DMS 273 (cell line): ENCODE results near the gene RPS29.
"Not testable (repeated sequence)": the region's sequence is repeated elsewhere in the genome, so short reads cannot be mapped to it uniquely, and the experiment has no call there.

Source experiments
- DNase-seq: peaks from one replicate; lab custom pipeline; 2025; ENCODE audit not compliant: unreplicated experiment; lab: John Stamatoyannopoulos, UW

RPS29 gene

GRCh38 chr14:49585803-49586672 lies at the start of gene RPS29:
Gene RPS29, minus strand, starts transcription at chr14:49586380. Its CDS starts 34 bp downstream, at chr14:49586346.
- DNase-seq: peak; percentile 99

GRCh38 chr14:49634547-49635334 lies 48.6 kb upstream of the RPS29 start, which contains the start of gene DNAAF2:
Gene DNAAF2, minus strand, starts transcription at chr14:49635244. Its CDS starts 95 bp downstream, at chr14:49635149.
- DNase-seq: peak; percentile 89

GRCh38 chr14:49633640-49634546 lies 47.7 kb upstream of the RPS29 start:
- DNase-seq: peak; percentile 97

- no peak for DNase-seq
Observed at GRCh38 chr14:49623941-49624839, 38.0 kb upstream of the RPS29 start.

- no peak for DNase-seq
Observed at GRCh38 chr14:49623387-49623786, 37.2 kb upstream of the RPS29 start.

GRCh38 chr14:49622022-49622607 lies 35.9 kb upstream of the RPS29 start:
- peak; percentile 31 for DNase-seq

GRCh38 chr14:49621114-49621881 lies 35.1 kb upstream of the RPS29 start:
- peak; percentile 87 for DNase-seq

- DNase-seq: peak; percentile 99
Observed at GRCh38 chr14:49620182-49621113, 34.3 kb upstream of the RPS29 start, which contains the start of the genes MGAT2 and RPL36AL. Gene MGAT2, plus strand, starts transcription at chr14:49620799. Its CDS starts 470 bp downstream, at chr14:49621269. Gene RPL36AL, minus strand, starts transcription at chr14:49620626. Its CDS starts 1,522 bp downstream, at chr14:49619104.

- no peak for DNase-seq
Observed at GRCh38 chr14:49619730-49620129, 33.5 kb upstream of the RPS29 start.

GRCh38 chr14:49619273-49619672 lies 33.1 kb upstream of the RPS29 start:
- not testable (repeated sequence) for DNase-seq

- DNase-seq: no peak
Observed at GRCh38 chr14:49617852-49618519, 31.8 kb upstream of the RPS29 start.

GRCh38 chr14:49615776-49616175 lies 29.6 kb upstream of the RPS29 start:
- peak; percentile 61 for DNase-seq

- DNase-seq: no peak
Observed at GRCh38 chr14:49614196-49614595, 28.0 kb upstream of the RPS29 start.

GRCh38 chr14:49612671-49613070 lies 26.5 kb upstream of the RPS29 start:
- no peak for DNase-seq

- no peak for DNase-seq
Observed at GRCh38 chr14:49612251-49612650, 26.1 kb upstream of the RPS29 start.

- DNase-seq: no peak
Observed at GRCh38 chr14:49607583-49607982, 21.4 kb upstream of the RPS29 start.
